ENCODE measurements around the gene RNU11. TPM values are rescaled to one million over a fixed set of nuclear protein-coding genes. Genes with fewer than 3 reads are reported as not detected.

Gene RNU11
- polyA plus RNA-seq, 1 donor (not counting 4 experiments of a cell fraction or from before 2014, with no cell fraction given): not detected

DNA sequence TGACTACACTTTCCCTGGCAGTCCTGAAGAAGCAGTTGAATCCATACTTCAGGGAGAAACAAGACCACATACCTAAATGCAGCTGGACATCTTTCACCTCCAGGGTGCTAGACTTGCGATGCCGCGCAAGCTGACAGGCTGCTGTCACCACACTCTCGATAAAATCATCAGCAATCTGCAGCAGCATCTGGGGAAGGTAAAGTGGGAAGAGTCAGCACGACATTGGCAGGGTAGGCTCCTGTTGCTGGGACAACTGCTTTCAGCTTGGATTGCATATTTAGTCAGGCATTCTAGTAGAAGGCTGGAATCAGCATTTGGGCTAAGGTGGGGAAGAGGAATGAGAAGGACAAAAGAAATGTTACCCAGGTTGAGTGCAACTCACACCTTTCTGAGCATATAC, 35.2 kb upstream of the RNU11 start:
- H3K9ac ChIP-seq (ENCODE audit: control insufficient read depth, extremely low read depth, insufficient read depth, low read length): no peak overlapping the region
- H3K4me3 ChIP-seq (ENCODE audit: control insufficient read depth in 2 of 3, extremely low read depth in 1 of 3, insufficient read depth in 2 of 3, low read depth in 1 of 3, low read length in 3 of 3): no peak overlapping the region
- dilution Hi-C loops (cut with MboI; ENCODE audit: extremely low pct_ligation_motif_present, low sequenced_read_pairs): no loop called here
- H3K4me2 ChIP-seq (ENCODE audit: control insufficient read depth, extremely low read depth, insufficient read depth, low read depth, low read length): no peak overlapping the region
- H3K4me1 ChIP-seq (ENCODE audit: control insufficient read depth, extremely low read depth, insufficient read depth, low read length): no peaks in the 10 kb centered on the region
- no peaks in the 10 kb centered on the region for H3K9me3 ChIP-seq (ENCODE audit: control insufficient read depth, low read depth, low read length)
- FAIRE-seq (no peak), DNase-seq (ENCODE audit: low read depth, low spot score) (no peak)
- H4K20me1 ChIP-seq (ENCODE audit: control insufficient read depth, extremely low read depth, insufficient read depth, low read length): no peaks in the 10 kb centered on the region
- H3K79me2 ChIP-seq (ENCODE audit: control insufficient read depth, insufficient read depth, low read length): no peaks in the 10 kb centered on the region
- no peak overlapping the region for H3K27ac ChIP-seq (ENCODE audit: control insufficient read depth, insufficient read depth, low read length)
- H2AFZ ChIP-seq (ENCODE audit: control insufficient read depth, low read length): no peak overlapping the region
- H3K36me3 ChIP-seq (ENCODE audit: control insufficient read depth in 2 of 2, extremely low read depth in 1 of 2, insufficient read depth in 2 of 2, low read length in 2 of 2): peaks cover 12 to 17% of the 10 kb centered on the region in 2 experiments
- TF ChIP-seq EZH2 (IDR thresholded peaks at IDR 0.05; ENCODE audit: low read length): no peak
- TF ChIP-seq, protein P1, sequence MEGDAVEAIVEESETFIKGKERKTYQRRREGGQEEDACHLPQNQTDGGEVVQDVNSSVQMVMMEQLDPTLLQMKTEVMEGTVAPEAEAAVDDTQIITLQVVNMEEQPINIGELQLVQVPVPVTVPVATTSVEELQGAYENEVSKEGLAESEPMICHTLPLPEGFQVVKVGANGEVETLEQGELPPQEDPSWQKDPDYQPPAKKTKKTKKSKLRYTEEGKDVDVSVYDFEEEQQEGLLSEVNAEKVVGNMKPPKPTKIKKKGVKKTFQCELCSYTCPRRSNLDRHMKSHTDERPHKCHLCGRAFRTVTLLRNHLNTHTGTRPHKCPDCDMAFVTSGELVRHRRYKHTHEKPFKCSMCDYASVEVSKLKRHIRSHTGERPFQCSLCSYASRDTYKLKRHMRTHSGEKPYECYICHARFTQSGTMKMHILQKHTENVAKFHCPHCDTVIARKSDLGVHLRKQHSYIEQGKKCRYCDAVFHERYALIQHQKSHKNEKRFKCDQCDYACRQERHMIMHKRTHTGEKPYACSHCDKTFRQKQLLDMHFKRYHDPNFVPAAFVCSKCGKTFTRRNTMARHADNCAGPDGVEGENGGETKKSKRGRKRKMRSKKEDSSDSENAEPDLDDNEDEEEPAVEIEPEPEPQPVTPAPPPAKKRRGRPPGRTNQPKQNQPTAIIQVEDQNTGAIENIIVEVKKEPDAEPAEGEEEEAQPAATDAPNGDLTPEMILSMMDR (optimal IDR thresholded peaks at IDR 0.05 in 1 of 3, IDR thresholded peaks at IDR 0.05 in 1 of 3, conservative IDR thresholded peaks at IDR 0.05 in 1 of 3; ENCODE audit: extremely low read depth in 1 of 3, insufficient read depth in 2 of 3, low read length in 3 of 3): no peak
- H3K27me3 ChIP-seq (ENCODE audit: control insufficient read depth, extremely low read depth, insufficient read depth, low read length): no peaks in the 10 kb centered on the region
- H3K9me1 ChIP-seq (ENCODE audit: control insufficient read depth, extremely low read depth, insufficient read depth, low read length): no peaks in the 10 kb centered on the region

DNA sequence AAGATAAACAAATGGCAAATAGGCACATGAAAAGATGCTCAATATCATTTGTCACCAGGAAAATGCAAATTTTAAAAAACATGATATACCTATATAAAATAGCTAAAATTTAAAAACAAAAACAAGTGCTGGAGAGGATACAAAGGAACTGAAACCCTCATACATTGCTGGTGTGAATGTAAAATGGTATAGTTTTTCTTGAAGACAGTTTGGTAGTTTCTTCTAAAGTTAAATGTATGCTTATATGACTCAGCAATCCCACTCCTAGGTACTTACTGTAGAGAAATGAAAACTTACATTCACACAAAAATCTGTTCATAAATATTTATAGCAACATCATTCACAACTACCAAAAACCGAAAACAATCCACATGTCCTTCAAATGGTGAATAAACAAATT, 16.7 kb upstream of the RNU11 start:
- Histone ChIP-seq H3K4me1 (ENCODE audit: control insufficient read depth, extremely low read depth, insufficient read depth, low read length) (no peaks in the 10 kb centered on the region), H3K27ac (ENCODE audit: control insufficient read depth, insufficient read depth, low read length) (no peak overlapping the region), H3K4me2 (ENCODE audit: control insufficient read depth, extremely low read depth, insufficient read depth, low read depth, low read length) (no peak overlapping the region), H3K79me2 (ENCODE audit: control insufficient read depth, insufficient read depth, low read length) (no peaks in the 10 kb centered on the region), H3K9me1 (ENCODE audit: control insufficient read depth, extremely low read depth, insufficient read depth, low read length) (no peaks in the 10 kb centered on the region), H3K36me3 (ENCODE audit: control insufficient read depth in 2 of 2, extremely low read depth in 1 of 2, insufficient read depth in 2 of 2, low read length in 2 of 2) (no peaks in the 10 kb centered on the region), H3K9ac (ENCODE audit: control insufficient read depth, extremely low read depth, insufficient read depth, low read length) (no peak overlapping the region), H3K27me3 (ENCODE audit: control insufficient read depth, extremely low read depth, insufficient read depth, low read length) (no peaks in the 10 kb centered on the region), H3K4me3 (ENCODE audit: control insufficient read depth in 2 of 3, extremely low read depth in 1 of 3, insufficient read depth in 2 of 3, low read depth in 1 of 3, low read length in 3 of 3) (no peak overlapping the region), H3K9me3 (ENCODE audit: control insufficient read depth, low read depth, low read length) (no peaks in the 10 kb centered on the region), H2AFZ (ENCODE audit: control insufficient read depth, low read length) (no peak overlapping the region), H4K20me1 (ENCODE audit: control insufficient read depth, extremely low read depth, insufficient read depth, low read length) (no peaks in the 10 kb centered on the region)
- TF ChIP-seq, protein P1 (optimal IDR thresholded peaks at IDR 0.05 in 1 of 3, IDR thresholded peaks at IDR 0.05 in 1 of 3, conservative IDR thresholded peaks at IDR 0.05 in 1 of 3; ENCODE audit: extremely low read depth in 1 of 3, insufficient read depth in 2 of 3, low read length in 3 of 3): no peak
- no peak for TF ChIP-seq EZH2 (IDR thresholded peaks at IDR 0.05; ENCODE audit: low read length)
- no peak for DNase-seq (ENCODE audit: low read depth, low spot score)
- dilution Hi-C loops (cut with MboI; ENCODE audit: extremely low pct_ligation_motif_present, low sequenced_read_pairs): no loop called here
- no peak for FAIRE-seq
